HG03469 (cell line): Measurements from ENCODE around the gene FREY1.

Source experiments
- ATAC-seq: cut with Tn5 transposase; IDR thresholded peaks from one replicate; pipeline ENCODE4 v1.9.1; 2021; ENCODE audit warnings: mild to moderate bottlenecking, moderate library complexity, moderate number of reproducible peaks; ENCODE audit not compliant: unreplicated experiment

Gene FREY1

GRCh38 chr11:45876401-45876800 is 30.7 kb downstream of the FREY1 start:
- ATAC-seq, result no peak

- no peak for ATAC-seq
These were observed 34.3 kb downstream of the FREY1 start for GRCh38 chr11:45872651-45873356.

DNA sequence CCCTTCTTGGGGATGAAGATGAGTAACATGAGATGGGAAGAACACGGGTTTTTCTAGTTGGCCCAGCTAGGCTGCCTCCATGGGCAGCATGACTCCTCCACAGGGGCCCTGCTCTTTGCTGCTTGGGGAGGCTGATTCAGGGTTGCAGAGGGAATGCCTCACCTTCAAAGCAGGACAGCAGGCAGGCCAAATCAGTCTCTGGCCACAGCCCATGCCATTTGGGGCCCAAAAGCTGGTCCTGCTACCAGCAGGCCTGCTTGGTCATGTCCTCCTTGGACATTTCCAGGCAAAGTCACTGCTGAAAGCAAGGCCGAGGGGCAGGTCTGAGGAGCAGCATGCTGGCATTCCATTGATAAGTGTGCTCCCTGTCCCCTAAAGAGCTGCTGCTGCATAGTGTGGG is 35.4 kb downstream of the FREY1 start:
- no peak for ATAC-seq

DNA sequence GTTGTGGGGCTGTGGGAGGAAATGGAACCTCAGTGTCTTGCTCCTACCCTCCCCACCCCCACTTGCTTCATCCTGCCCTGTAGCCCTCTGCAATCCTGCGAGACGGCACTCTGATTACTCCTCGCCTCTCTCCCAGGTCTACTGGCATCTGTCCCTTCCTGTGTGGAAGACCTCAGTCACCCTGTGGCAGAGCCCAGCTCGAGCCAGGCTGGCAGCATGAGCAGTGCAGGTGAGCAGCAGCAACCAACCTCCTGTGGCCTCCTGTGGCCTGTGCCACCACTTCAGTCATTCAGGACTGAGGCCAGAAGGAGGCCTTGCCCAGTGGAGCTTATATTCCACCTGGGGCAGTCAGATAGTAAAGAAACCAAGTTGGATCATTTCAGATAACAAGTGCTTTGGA is 36.4 kb downstream of the FREY1 start:
- ATAC-seq, result no peak

- ATAC-seq, result no peak
These were observed 37.5 kb downstream of the FREY1 start for GRCh38 chr11:45869551-45869950.

DNA sequence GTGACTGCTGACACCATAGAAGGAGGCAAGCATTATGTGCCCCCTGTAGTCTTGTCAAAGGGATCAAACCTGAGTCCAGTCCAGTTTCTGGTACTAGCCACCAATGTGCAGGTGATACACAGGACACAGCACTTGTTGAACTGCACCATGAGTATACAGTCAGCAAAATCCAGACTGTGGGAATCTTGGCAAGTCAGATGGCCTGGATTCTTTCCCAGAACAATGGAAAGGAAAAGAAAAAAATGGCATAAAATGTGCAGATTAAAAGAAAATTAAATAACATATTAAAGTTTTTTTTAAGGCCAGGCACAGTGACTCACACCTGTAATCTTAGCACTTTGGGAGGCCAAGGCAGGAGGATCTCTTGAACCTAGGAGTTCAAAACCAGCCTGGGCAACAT is 43.0 kb downstream of the FREY1 start:
- no peak for ATAC-seq

- no peak for ATAC-seq
These were observed 46.1 kb downstream of the FREY1 start for GRCh38 chr11:45860764-45861510.

GRCh38 chr11:45860348-45860747 is 46.7 kb downstream of the FREY1 start:
- ATAC-seq, result no peak

GRCh38 chr11:45859661-45860140 is 47.4 kb downstream of the FREY1 start:
- ATAC-seq, result no peak

GRCh38 chr11:45858751-45859398 is 48.2 kb downstream of the FREY1 start:
- ATAC-seq, result no peak

GRCh38 chr11:45857961-45858474 is 49.1 kb downstream of the FREY1 start:
- no peak for ATAC-seq
